K562 (cell line): ENCODE measurements around the gene SIK3.

Experiments used
- FOXP4 ChIP-seq: sonication (generic); formaldehyde crosslinking; IDR thresholded peaks from 2 replicates; pipeline ENCODE4 v1.8.0; 2022; ENCODE audit warnings: mild to moderate bottlenecking, missing genetic modification reagents, borderline replicate concordance
- ZNF140 ChIP-seq: fragments of 250-450 bp; sonication (Bioruptor Pico); IDR thresholded peaks from 2 replicates; pipeline ENCODE4 v1.8.0; 2021; ENCODE audit warnings: moderate library complexity, mild to moderate bottlenecking, inconsistent platforms
- TF ChIP-seq, protein P1 (sequence below), 2 experiments: fragments of 450-650 bp; IDR thresholded peaks; 2 replicates each; pipeline ENCODE4 v1.6.1; 2016
- TF ChIP-seq, protein P2 (sequence below): fragments of 450-650 bp; formaldehyde crosslinking; IDR thresholded peaks from 2 replicates; pipeline ENCODE4 v1.4.0; 2020; ENCODE audit warnings: mild to moderate bottlenecking, mixed read lengths

GRCh38 chr11:116819049-116819448, 279.2 kb downstream of the SIK3 start:
- TF ChIP-seq, protein P1, sequence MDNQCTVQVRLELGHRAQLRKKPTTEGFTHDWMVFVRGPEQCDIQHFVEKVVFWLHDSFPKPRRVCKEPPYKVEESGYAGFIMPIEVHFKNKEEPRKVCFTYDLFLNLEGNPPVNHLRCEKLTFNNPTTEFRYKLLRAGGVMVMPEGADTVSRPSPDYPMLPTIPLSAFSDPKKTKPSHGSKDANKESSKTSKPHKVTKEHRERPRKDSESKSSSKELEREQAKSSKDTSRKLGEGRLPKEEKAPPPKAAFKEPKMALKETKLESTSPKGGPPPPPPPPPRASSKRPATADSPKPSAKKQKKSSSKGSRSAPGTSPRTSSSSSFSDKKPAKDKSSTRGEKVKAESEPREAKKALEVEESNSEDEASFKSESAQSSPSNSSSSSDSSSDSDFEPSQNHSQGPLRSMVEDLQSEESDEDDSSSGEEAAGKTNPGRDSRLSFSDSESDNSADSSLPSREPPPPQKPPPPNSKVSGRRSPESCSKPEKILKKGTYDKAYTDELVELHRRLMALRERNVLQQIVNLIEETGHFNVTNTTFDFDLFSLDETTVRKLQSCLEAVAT (IDR thresholded peaks at IDR 0.05): no peak
- no peak for TF ChIP-seq ZNF140 (CRISPR knock-in tag)
- no peak for TF ChIP-seq FOXP4
- TF ChIP-seq, protein P2, sequence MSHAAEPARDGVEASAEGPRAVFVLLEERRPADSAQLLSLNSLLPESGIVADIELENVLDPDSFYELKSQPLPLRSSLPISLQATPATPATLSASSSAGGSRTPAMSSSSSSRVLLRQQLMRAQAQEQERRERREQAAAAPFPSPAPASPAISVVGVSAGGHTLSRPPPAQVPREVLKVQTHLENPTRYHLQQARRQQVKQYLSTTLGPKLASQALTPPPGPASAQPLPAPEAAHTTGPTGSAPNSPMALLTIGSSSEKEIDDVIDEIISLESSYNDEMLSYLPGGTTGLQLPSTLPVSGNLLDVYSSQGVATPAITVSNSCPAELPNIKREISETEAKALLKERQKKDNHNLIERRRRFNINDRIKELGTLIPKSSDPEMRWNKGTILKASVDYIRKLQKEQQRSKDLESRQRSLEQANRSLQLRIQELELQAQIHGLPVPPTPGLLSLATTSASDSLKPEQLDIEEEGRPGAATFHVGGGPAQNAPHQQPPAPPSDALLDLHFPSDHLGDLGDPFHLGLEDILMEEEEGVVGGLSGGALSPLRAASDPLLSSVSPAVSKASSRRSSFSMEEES (CRISPR knock-in tag): no peak
